ENCODE data around the gene TWSG1. TPM values are rescaled to one million over a fixed set of nuclear protein-coding genes. Genes with fewer than 3 reads are reported as not detected.
"Not testable (repeated sequence)": the region's sequence is repeated elsewhere in the genome, so short reads cannot be mapped to it uniquely, and the experiment has no call there.

Gene TWSG1
- total RNA-seq, 1 experiment from 2014 or later, result 19.3 TPM

GRCh38 chr18:9422816-9423519, 88.4 kb downstream of the TWSG1 start (continued):
- TF ChIP-seq STAT6 (CRISPR knock-in tag; conservative IDR thresholded peaks at IDR 0.05; ENCODE audit: low read depth) (no peak), ELF4 (CRISPR knock-in tag; IDR thresholded peaks at IDR 0.05; ENCODE audit: low read depth) (no peak), GABPB1 (CRISPR knock-in tag; IDR thresholded peaks at IDR 0.05) (no peak), ATF2 (CRISPR knock-in tag; IDR thresholded peaks at IDR 0.05; ENCODE audit: borderline replicate concordance, low read depth) (no peak), JAZF1 (CRISPR knock-in tag; IDR thresholded peaks at IDR 0.05) (no peak), E2F1 (CRISPR knock-in tag; IDR thresholded peaks at IDR 0.05) (no peak), ZNF232 (CRISPR knock-in tag; IDR thresholded peaks at IDR 0.05) (no peak)

GRCh38 chr18:9423648-9424047, 89.1 kb downstream of the TWSG1 start:
- H3K4me1 Mint-ChIP-seq; H3K4me3 Mint-ChIP-seq; CTCF ChIA-PET; H3K36me3 Mint-ChIP-seq; DNase-seq (ENCODE audit: low spot score); H3K9me3 Mint-ChIP-seq; H3K27ac Mint-ChIP-seq; POLR2A ChIA-PET; H3K27me3 Mint-ChIP-seq (ENCODE audit: low read depth); ATAC-seq: not testable (repeated sequence)

- H3K36me3 Mint-ChIP-seq; CTCF ChIA-PET; H3K9me3 Mint-ChIP-seq; POLR2A ChIA-PET; DNase-seq (ENCODE audit: low spot score); H3K4me1 Mint-ChIP-seq; H3K27me3 Mint-ChIP-seq (ENCODE audit: low read depth); H3K4me3 Mint-ChIP-seq; ATAC-seq; H3K27ac Mint-ChIP-seq: not testable (repeated sequence)
Observed at GRCh38 chr18:9424235-9424634, 89.7 kb downstream of the TWSG1 start.

GRCh38 chr18:9426753-9427152, 92.2 kb downstream of the TWSG1 start:
- no peaks in the 10 kb centered on the region for H3K4me1 Mint-ChIP-seq
- DNase-seq (ENCODE audit: low spot score), result no peak
- TF ChIP-seq ZNF263 (CRISPR knock-in tag; IDR thresholded peaks at IDR 0.05; ENCODE audit: low read depth), result no peak
- no peak for TF ChIP-seq RORB (CRISPR knock-in tag; IDR thresholded peaks at IDR 0.05)
- no peak for TF ChIP-seq ATF1 (CRISPR knock-in tag; IDR thresholded peaks at IDR 0.05)
- ChIA-PET POLR2A (no interaction called here), CTCF (interaction anchor here (0.6 to 1.4 kb wide), 2 partner anchors 16 to 23 kb away, joined by 4 to 5 read pairs; no protein-coding TSS in a partner anchor)
- ATAC-seq, result no peak
- no peak overlapping the region for H3K4me3 Mint-ChIP-seq
- H3K9me3 Mint-ChIP-seq, result peaks cover 10% of the 10 kb centered on the region
- H3K27ac Mint-ChIP-seq, result no peak overlapping the region
- H3K27me3 Mint-ChIP-seq (ENCODE audit: low read depth), result no peaks in the 10 kb centered on the region
- peaks cover 8% of the 10 kb centered on the region for H3K36me3 Mint-ChIP-seq

GRCh38 chr18:9428301-9428706, 93.7 kb downstream of the TWSG1 start:
- CTCF ChIA-PET, result no interaction called here
- no peak for ATAC-seq

More at GRCh38 chr18:9428301-9428706, 93.7 kb downstream of the TWSG1 start:
- no peak overlapping the region for H3K4me3 Mint-ChIP-seq
- POLR2A ChIA-PET, result no interaction called here
- H3K36me3 Mint-ChIP-seq, result peaks cover 8% of the 10 kb centered on the region
- TF ChIP-seq ZNF219 (CRISPR knock-in tag; IDR thresholded peaks at IDR 0.05; ENCODE audit: borderline replicate concordance) (no peak), FOXP1 (CRISPR knock-in tag; IDR thresholded peaks at IDR 0.05; ENCODE audit: borderline replicate concordance) (no peak), PRDM15 (CRISPR knock-in tag; IDR thresholded peaks at IDR 0.05) (no peak), CBFB (CRISPR knock-in tag; IDR thresholded peaks at IDR 0.05; ENCODE audit: low read depth) (no peak), PRRX2 (CRISPR knock-in tag; IDR thresholded peaks at IDR 0.05) (no peak), KAT7 (CRISPR knock-in tag; IDR thresholded peaks at IDR 0.05; ENCODE audit: borderline replicate concordance) (no peak), ZBTB43 (CRISPR knock-in tag; IDR thresholded peaks at IDR 0.05) (no peak)
- peaks cover 11% of the 10 kb centered on the region for H3K9me3 Mint-ChIP-seq
- no peak for DNase-seq (ENCODE audit: low spot score)
- no peak overlapping the region for H3K27ac Mint-ChIP-seq
- H3K27me3 Mint-ChIP-seq (ENCODE audit: low read depth), result no peaks in the 10 kb centered on the region
- peaks cover 1% of the 10 kb centered on the region for H3K4me1 Mint-ChIP-seq
